Adrenal gland (tissue), 5 donors: ENCODE data around the gene LAMA2.

Source experiments
- CTCF ChIP-seq, 6 experiments: fragments of 450-650 bp in 4 of 6; fragments of 200-600 bp in 2 of 6; sonication (generic) in 1 of 6; IDR thresholded peaks; 1 replicate in 5 of 6; 2 replicates in 1 of 6; pipeline versions ENCODE4 v1.5.1 to v1.8.0; 2016 to 2021; ENCODE audit warnings: antibody characterized with exemption in 6 of 6, mild to moderate bottlenecking in 2 of 6, moderate library complexity in 1 of 6
- POLR2A ChIP-seq, 2 donors: fragments of 450-650 bp; IDR thresholded peaks; one replicate each; pipeline ENCODE4 v1.6.1; 2017; ENCODE audit warnings: antibody characterized with exemption in 2 of 2, mild to moderate bottlenecking in 2 of 2, moderate library complexity in 1 of 2
- donor health status: DM: no; HTN: no; CAD: no.

- TF ChIP-seq POLR2A (IDR thresholded peaks at IDR 0.05) = no peak
- no peak for TF ChIP-seq CTCF (IDR thresholded peaks at IDR 0.05)
These were observed 536.4 kb downstream of the LAMA2 start for GRCh38 chr6:129419324-129419723.
